Measurements from ENCODE around the gene CCDC88B.

DNA sequence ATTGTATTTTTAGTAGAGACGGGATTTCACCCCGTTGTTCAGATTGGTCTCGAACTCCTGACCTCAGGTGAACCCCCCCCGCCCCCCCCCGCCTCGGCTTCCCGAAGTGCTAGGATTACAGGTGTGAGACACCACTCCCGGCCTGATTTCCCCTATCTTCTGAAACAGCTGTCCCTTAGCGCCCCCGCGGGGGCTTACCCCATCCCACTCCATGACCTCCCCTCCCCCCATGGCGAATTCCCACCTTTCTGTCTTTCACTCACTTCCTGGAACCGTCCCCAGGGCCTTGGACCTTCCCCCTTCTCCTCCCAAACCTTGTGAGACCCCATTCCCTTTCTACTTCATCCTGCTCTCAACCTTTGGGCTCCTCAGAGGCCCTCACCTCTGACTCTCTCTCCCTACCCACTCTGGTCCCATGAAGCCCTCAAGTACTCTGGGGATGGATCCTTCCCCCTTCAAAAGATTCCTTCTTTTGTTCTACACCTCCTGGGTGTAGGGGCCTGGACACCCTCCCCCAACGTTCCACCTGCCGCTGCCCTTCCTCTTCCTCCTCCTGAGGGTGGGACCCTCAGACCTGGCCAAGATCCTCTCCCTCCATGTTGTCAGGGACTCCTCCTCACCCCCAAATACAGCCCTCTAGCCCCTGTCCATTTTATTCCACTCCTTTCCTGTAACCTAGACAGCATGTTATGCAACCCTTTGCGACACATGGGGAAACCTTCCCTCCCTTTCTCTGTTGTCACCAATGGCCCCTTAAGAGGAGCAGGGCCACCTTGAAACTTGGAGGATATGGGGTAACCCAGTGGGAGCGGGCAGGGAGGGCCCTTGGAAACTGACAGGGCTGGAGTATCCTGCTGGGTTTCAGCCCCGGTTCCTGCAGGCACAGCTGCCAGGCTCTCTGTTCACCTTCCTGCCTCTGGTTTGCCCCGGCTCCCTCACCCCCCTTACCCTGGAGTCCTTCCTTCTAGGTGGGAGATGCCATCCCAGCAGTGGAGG, 20.9 kb upstream of the CCDC88B start:
- TF ChIP-seq, protein P1, sequence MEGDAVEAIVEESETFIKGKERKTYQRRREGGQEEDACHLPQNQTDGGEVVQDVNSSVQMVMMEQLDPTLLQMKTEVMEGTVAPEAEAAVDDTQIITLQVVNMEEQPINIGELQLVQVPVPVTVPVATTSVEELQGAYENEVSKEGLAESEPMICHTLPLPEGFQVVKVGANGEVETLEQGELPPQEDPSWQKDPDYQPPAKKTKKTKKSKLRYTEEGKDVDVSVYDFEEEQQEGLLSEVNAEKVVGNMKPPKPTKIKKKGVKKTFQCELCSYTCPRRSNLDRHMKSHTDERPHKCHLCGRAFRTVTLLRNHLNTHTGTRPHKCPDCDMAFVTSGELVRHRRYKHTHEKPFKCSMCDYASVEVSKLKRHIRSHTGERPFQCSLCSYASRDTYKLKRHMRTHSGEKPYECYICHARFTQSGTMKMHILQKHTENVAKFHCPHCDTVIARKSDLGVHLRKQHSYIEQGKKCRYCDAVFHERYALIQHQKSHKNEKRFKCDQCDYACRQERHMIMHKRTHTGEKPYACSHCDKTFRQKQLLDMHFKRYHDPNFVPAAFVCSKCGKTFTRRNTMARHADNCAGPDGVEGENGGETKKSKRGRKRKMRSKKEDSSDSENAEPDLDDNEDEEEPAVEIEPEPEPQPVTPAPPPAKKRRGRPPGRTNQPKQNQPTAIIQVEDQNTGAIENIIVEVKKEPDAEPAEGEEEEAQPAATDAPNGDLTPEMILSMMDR (conservative IDR thresholded peaks at IDR 0.05; ENCODE audit: low read length) = no peak
- TF ChIP-seq EZH2phosphoT487 (IDR thresholded peaks at IDR 0.05; ENCODE audit: borderline replicate concordance) = no peak
